ENCODE results near the gene DEGS2. TPM values are rescaled to one million over a fixed set of nuclear protein-coding genes. Genes with fewer than 3 reads are reported as not detected.

The DEGS2 gene
- total and polyA plus RNA-seq, 2 experiments from 2014 or later, result 0.63 to 2.2 TPM

GRCh38 chr14:100104006-100104352, 55.5 kb downstream of the DEGS2 start (continued):
- TF ChIP-seq ZNF462 (CRISPR knock-in tag; IDR thresholded peaks at IDR 0.05), result no peak

GRCh38 chr14:100103250-100104005, 56.0 kb downstream of the DEGS2 start:
- no peak for ATAC-seq
- H4K20me1 ChIP-seq (replicated peaks; ENCODE audit: insufficient read depth), result peaks cover 10% of the 10 kb centered on the region; the same call in 1 of the 2 replicates

More at GRCh38 chr14:100103250-100104005, 56.0 kb downstream of the DEGS2 start:
- DNase-seq (ENCODE audit: low spot score), result no peak
- TF ChIP-seq ZNF462 (CRISPR knock-in tag; IDR thresholded peaks at IDR 0.05), result no peak
- no peak for TF ChIP-seq POLR2AphosphoS5 (IDR thresholded peaks at IDR 0.05; ENCODE audit: low read depth)
- TF ChIP-seq ZNF331 (CRISPR knock-in tag; IDR thresholded peaks at IDR 0.05; ENCODE audit: low read depth), result no peak
- no peak for TF ChIP-seq EZH2 (IDR thresholded peaks at IDR 0.05; ENCODE audit: low read depth, unreplicated experiment)
- no peak for TF ChIP-seq ETS1 (IDR thresholded peaks at IDR 0.05)
- TF ChIP-seq EZH2phosphoT487 (IDR thresholded peaks at IDR 0.05; ENCODE audit: unreplicated experiment), result no peak
- TF ChIP-seq STAT1 (IDR thresholded peaks at IDR 0.05; ENCODE audit: unreplicated experiment), result no peak
- no peak for TF ChIP-seq CREB1 (CRISPR knock-in tag; IDR thresholded peaks at IDR 0.05; ENCODE audit: low read depth)
- Mint-ChIP-seq H3K4me1 (peaks cover 17% of the 10 kb centered on the region), H3K36me3 (ENCODE audit: low read depth) (no peaks in the 10 kb centered on the region), H3K27me3 (ENCODE audit: insufficient read depth, low read depth, poor library complexity) (peaks cover 7% of the 10 kb centered on the region), H3K9me3 (no peaks in the 10 kb centered on the region), H3K27ac (peak overlapping the region; percentile 19; the same call in 1 of the 2 replicates), H3K4me3 (no peak overlapping the region)
- H3K4me2 ChIP-seq, result no peak overlapping the region
- peaks cover 4% of the 10 kb centered on the region; the same call in 1 of the 2 replicates for H3K4me1 ChIP-seq (ENCODE audit: insufficient read depth)
- no peaks in the 10 kb centered on the region for H3K27me3 ChIP-seq (ENCODE audit: insufficient read depth)
- H3K79me2 ChIP-seq (replicated peaks; ENCODE audit: insufficient read depth), result no peaks in the 10 kb centered on the region
- H3K9me2 ChIP-seq (ENCODE audit: insufficient read depth), result no peaks in the 10 kb centered on the region
- no peak overlapping the region for H2AFZ ChIP-seq
- H3K27ac ChIP-seq (ENCODE audit: low read depth), result no peak overlapping the region
- H3F3A ChIP-seq (replicated peaks; ENCODE audit: low read depth), result no peaks in the 10 kb centered on the region
- no peaks in the 10 kb centered on the region for H3K36me3 ChIP-seq (ENCODE audit: insufficient read depth)
- H3K4me3 ChIP-seq, result no peak overlapping the region
